Thoracic aorta (tissue), 2 donors: Measurements from ENCODE around the gene PUS1. TPM values are rescaled to one million over a fixed set of nuclear protein-coding genes. Genes with fewer than 3 reads are reported as not detected.
A peak's percentile ranks its signal among the peaks of the same experiment; 100 is the strongest.
"Not testable (repeated sequence)": the region's sequence is repeated elsewhere in the genome, so short reads cannot be mapped to it uniquely, and the experiment has no call there.

Experiments used
- ATAC-seq: fragments of 150-250 bp; one replicate; pipeline ENCODE4 v1.8.0; 2017; ENCODE audit warnings: low read depth; ENCODE audit not compliant: insufficient number of reproducible peaks, low FRiP score
- DNase-seq: peaks from one replicate; pipeline ENCODE4 v3.0.0-alpha.2; 2020; ENCODE audit warnings: low spot score
- H3K27ac ChIP-seq, 2 donors: fragments of 200-600 bp; sonication (generic); 1 replicate in 1 of 2; 2 replicates in 1 of 2; pipeline ENCODE4 v1.5.1; 2016; ENCODE audit warnings: mild to moderate bottlenecking in 2 of 2, moderate library complexity in 2 of 2
- H3K27me3 ChIP-seq: fragments of 200-600 bp; sonication (generic); replicated peaks from 2 replicates; pipeline ENCODE4 v1.6.0; 2016; ENCODE audit warnings: mild to moderate bottlenecking; ENCODE audit not compliant: insufficient read depth
- H3K36me3 ChIP-seq: fragments of 200-600 bp; sonication (generic); one replicate; pipeline ENCODE4 v1.5.1; 2016
- H3K4me1 ChIP-seq, 2 donors: fragments of 200-600 bp; sonication (generic); 1 replicate in 1 of 2; 2 replicates in 1 of 2; pipeline versions ENCODE4 v1.5.1 to v1.6.0; 2016; ENCODE audit warnings: low read depth in 2 of 2, mild to moderate bottlenecking in 1 of 2; ENCODE audit not compliant: control insufficient read depth in 1 of 2
- H3K4me3 ChIP-seq: fragments of 200-600 bp; sonication (generic); 2 replicates; pipeline ENCODE4 v1.5.1; 2016; ENCODE audit warnings: mild to moderate bottlenecking
- H3K9me3 ChIP-seq: fragments of 200-600 bp; sonication (generic); 2 replicates; pipeline ENCODE4 v1.5.1; 2016
- CTCF ChIP-seq: fragments of 200-600 bp; sonication (generic); IDR thresholded peaks from one replicate; pipeline ENCODE4 v1.5.1; 2019; ENCODE audit warnings: antibody characterized with exemption
- total RNA-seq, 2 donors: library from RNA; depleted of rRNA; stranded (reverse); fragments of >200 nt; gene quantifications; one replicate each; pipeline versions ENCODE4 v1.1.0 to v1.2.3, GENCODE V29; 2016

PUS1 gene
- total RNA-seq, 2 donors from 2014 or later, result 5.8 to 31.7 TPM

- H3K27me3 ChIP-seq, result no peaks in the 10 kb centered on the region
- peak; percentile 73 for ATAC-seq
- peak within 1 kb of the TSS; percentile 82 for H3K4me3 ChIP-seq
- peak within 1 kb of the TSS; percentile 84 to 87 for H3K27ac ChIP-seq
- H3K4me1 ChIP-seq, result peaks cover 20 to 37% of the 10 kb centered on the region in 2 donors
- peak; percentile 94 for DNase-seq
- TF ChIP-seq CTCF, result peak; percentile 37
- H3K9me3 ChIP-seq, result no peaks in the 10 kb centered on the region
- H3K36me3 ChIP-seq, result peaks cover 2% of the 10 kb centered on the region
Observed at GRCh38 chr12:131949431-131950181, 20.5 kb downstream of the PUS1 start, which contains the start of gene EP400. TSS of gene EP400 (plus strand) at chr12:131949942. CDS start at chr12:131960620, 10,678 bp downstream.

DNA sequence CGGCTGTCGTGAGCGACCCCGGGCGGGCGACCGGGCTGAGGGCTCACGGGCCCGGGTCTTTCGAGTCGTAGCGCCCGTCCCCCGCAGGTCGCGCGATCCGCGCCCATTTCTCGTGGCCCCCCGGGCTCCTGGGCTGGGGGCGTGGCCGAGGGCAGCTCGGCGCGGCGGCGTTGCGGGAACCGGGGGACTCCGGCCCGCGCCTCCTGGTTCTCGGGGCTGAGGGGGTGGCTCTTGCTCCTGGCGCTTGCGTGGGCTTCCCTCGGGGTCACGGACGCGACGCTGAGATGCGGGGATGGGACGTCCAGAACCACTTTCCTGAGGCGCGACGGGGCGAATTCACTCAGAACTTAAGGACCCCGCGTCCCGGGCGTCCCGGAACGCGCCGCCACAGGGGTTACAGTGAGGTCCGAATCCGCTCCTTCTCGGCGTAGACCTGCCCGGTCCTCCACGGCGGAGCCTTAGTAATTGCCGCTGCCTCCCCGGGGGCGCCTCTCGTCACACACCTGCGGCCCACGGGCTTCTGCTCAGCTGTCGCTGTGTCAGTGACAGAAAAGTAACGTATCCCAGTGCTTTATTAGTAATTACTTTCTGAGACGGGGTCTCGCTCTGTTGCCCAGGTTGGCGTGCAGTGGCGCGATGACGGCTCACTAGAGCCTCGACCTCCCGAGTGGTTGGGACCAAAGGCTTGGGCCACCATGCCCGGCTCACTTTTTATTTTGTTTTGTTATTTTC is 21.3 kb downstream of the PUS1 start:
- H3K27ac ChIP-seq, result peak overlapping the region; percentile 78 to 84
- no peaks in the 10 kb centered on the region for H3K36me3 ChIP-seq
- no peak for TF ChIP-seq CTCF
- ATAC-seq (peak; percentile 1), DNase-seq (no peak)
- H3K9me3 ChIP-seq, result no peaks in the 10 kb centered on the region
- H3K27me3 ChIP-seq, result no peaks in the 10 kb centered on the region
- H3K4me1 ChIP-seq, result peaks cover 20 to 37% of the 10 kb centered on the region in 2 donors
- peak overlapping the region; percentile 82 for H3K4me3 ChIP-seq

DNA sequence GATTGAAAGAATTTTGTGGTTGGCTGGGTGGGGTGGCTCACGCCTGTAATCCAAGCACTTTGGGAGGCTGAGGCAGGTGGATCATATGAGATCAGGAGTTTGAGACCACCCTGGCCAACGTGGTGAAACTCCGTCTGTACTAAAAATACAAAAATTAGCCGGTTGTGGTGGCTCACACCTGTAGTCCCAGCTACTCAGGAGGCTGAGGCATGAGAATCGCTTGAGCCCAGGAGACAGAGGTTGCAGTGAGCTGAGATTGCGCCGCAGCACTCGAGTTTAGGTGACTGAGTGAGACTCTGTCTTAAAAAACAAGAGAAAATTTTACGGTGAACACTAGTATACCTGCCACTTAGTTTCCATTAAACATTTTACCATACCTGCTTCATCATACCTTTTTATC is 24.7 kb downstream of the PUS1 start:
- peaks cover 20 to 33% of the 10 kb centered on the region in 2 donors for H3K4me1 ChIP-seq
- not testable (repeated sequence) for H3K4me3 ChIP-seq, ATAC-seq, H3K27ac ChIP-seq, H3K36me3 ChIP-seq, DNase-seq, H3K27me3 ChIP-seq, H3K9me3 ChIP-seq

GRCh38 chr12:131954460-131954859 is 25.4 kb downstream of the PUS1 start:
- not testable (repeated sequence) for H3K4me3 ChIP-seq, ATAC-seq, H3K27me3 ChIP-seq, H3K27ac ChIP-seq, DNase-seq, H3K36me3 ChIP-seq, H3K9me3 ChIP-seq
- peaks cover 15 to 26% of the 10 kb centered on the region in 2 donors for H3K4me1 ChIP-seq

GRCh38 chr12:131959116-131959515 is 30.0 kb downstream of the PUS1 start:
- no peaks in the 10 kb centered on the region for H3K4me1 ChIP-seq
- no peak overlapping the region for H3K27ac ChIP-seq
- H3K4me3 ChIP-seq, result no peak overlapping the region
- no peaks in the 10 kb centered on the region for H3K27me3 ChIP-seq
- DNase-seq (no peak), ATAC-seq (no peak)
- TF ChIP-seq CTCF, result no peak
- peaks cover 9% of the 10 kb centered on the region for H3K36me3 ChIP-seq
- H3K9me3 ChIP-seq, result no peaks in the 10 kb centered on the region
